Measurements from ENCODE around the gene AARS2. TPM values are rescaled to one million over a fixed set of nuclear protein-coding genes. Genes with fewer than 3 reads are reported as not detected.
A peak's percentile ranks its signal among the peaks of the same experiment; 100 is the strongest.

Gene AARS2
- total RNA-seq, 2 donors from 2014 or later, result 8.2 to 9.6 TPM

DNA sequence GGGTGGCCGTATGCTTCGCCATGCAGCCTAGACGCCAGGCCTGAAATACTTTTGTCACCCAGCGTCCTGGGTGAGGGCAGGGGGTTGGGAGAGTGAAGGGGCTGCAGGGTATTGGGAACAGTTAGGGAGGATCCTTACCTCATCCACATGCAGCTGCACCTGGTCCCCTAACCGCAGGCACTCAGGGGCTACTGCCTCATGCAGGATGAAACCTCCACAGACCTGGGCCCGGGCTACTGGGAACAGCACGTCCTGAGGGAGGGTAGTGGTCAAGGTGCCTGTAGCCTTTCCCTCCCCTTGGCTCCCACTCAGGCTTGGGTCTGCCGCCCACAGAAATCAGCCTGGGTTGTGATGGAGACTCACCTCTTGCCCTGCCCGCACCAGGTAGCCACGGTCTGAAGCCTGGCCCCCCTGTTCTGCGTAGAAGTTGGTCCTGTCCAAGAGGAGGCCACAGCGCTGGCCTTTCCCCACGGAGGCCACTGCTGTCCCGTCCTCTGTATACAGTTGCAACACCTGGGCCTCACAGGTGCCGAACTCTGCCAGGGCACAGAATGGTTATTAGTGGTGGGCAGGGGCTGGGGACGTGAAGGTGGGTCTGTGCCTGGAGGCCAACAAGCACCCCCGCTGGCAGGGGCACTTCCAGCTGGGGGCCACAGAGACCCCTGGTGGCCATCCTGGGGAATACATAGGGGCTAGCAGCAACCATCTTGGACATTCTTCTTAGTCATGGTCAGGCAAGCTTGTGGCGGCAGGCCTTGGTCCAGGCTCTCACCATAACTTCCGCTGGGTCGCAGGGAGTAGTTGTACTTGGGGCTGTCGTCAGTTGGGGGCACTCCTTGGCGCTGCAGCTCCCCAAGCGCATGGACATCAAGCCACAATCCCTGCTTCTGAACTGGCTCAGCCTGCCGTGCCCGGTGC lies 8.6 kb downstream of the AARS2 start:
- ATAC-seq (peak in 1 of 2 donors; percentile 10), DNase-seq (peak; percentile 33)
- intact Hi-C loops (cut with DNase I), result no loop called here

GRCh38 chr6:44303842-44304241 lies 9.3 kb downstream of the AARS2 start:
- DNase-seq (no peak), ATAC-seq (no peak)
- intact Hi-C loops (cut with DNase I), result no loop called here

DNA sequence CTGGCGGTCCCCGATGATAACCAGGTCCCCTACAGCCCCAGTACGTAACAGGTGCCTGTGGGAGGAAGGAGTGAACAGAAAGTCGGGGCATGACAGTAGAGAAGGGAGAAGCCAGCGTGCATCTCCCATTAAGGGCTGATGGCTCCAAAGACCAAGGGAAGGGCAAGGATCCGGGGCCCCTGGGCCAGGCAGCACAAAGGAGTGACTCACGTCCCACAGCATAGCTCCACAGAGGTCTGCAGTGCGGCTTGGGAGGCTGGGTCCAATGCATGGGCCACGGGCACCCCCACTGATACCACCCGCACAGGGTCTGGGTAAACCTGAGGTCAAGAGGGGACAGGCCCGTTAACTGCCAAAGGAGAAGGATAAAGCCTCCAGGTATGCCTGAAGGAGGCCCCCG lies 10.3 kb downstream of the AARS2 start:
- no peak for ATAC-seq
- no peak for DNase-seq
- intact Hi-C loops (cut with DNase I), result no loop called here

DNA sequence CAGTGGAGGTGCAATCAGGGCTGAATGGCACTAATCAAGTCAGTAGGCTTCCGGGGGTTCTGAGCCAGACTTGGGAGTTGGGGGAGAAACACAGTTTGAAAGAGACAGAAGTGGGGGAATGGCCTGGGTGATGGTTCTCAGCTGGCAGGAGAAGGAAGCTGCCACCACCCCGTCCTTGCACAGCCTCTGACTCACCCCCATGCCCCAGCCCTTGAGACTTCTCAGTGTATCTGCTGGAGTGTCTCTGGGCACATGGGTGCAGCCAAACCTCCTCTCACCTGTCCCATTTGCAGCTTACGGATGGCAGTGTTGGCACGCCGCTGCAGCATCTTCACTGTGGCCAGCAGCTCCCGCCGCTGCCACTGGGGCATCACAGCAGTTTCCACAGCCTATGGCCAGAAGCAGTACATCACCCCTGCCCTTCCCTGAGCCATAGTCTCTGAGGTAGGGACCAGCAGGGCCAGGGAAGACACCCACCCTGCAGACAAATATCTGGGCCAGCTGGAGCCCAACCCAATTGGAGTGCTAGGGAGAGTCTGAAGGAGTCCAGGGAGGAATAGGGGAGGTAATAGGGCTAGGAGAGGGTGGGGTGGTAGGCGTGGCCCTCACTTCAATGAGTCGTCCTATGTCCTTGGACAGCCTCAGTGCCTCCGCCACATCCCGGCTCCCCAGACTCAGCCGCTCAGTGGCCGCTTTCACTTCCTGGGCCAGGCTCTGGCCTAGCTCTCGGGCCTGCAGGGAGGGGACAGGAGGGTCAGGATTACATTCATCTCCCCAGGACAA lies 11.2 kb downstream of the AARS2 start:
- intact Hi-C loops (cut with DNase I), result no loop called here
- ATAC-seq (no peak), DNase-seq (no peak)

GRCh38 chr6:44301106-44301505 lies 12.0 kb downstream of the AARS2 start:
- intact Hi-C loops (cut with DNase I), result no loop called here
- DNase-seq, result no peak
- no peak for ATAC-seq

- intact Hi-C loops (cut with DNase I), result no loop called here
- DNase-seq (no peak), ATAC-seq (no peak)
Measured at GRCh38 chr6:44300292-44300823, 12.8 kb downstream of the AARS2 start.

GRCh38 chr6:44298864-44299263 lies 14.3 kb downstream of the AARS2 start:
- ATAC-seq (no peak), DNase-seq (no peak)
- intact Hi-C loops (cut with DNase I), result no loop called here

GRCh38 chr6:44298055-44298803 lies 14.9 kb downstream of the AARS2 start:
- ATAC-seq (peak in 1 of 2 donors; percentile 5), DNase-seq (no peak)
- intact Hi-C loops (cut with DNase I), result no loop called here

DNA sequence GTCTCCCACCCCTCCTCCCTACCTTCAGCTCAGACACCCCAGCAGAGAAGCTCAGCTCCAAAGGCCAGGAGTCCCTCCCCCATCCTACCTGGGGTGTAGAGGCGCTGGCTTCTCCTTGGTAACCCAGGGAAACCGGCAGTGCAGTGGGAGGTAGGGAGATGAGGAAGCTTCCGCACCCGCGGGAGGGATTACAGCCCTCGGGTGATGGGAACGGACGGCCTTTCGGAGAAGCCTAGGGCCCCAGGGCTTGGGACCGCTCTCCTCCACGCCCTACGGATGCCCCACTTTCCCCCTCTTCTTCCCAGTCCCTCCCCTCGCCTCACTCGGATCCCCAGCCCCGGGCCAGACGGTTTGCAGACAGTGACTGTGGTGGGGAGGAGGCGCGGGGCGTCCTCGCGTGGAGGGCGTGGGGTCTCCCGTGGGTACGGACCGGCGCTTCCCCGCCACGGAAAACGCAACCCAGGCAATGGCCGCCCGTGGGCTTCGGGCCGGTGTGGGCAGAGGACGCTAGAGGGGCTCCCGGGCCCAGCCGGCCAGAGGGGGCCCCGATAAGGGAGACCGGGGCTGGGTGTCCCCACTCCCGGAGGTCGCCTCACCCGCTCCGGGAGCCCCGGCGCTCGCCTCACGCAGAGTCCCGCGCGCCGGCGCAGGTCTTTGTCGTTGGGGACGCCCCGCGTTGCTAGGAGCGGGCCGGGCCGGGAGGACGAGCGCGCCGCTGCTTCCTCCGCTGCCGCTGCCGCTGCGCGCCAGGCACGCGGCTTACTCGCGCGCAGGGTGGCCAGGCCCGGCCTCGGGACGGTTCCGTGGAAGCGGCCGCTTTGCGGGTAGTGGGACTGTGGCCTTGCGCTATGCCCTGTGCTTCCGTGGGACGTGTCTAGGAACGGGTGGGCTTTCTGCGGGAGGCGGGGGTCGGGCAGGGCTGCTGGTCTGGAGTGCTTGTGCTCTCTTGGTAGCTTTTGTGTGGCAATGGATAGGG lies 15.8 kb downstream of the AARS2 start:
- DNase-seq, result peak; percentile 51
- intact Hi-C loops (cut with DNase I), result no loop called here
- peak; percentile 80 to 82 for ATAC-seq

DNA sequence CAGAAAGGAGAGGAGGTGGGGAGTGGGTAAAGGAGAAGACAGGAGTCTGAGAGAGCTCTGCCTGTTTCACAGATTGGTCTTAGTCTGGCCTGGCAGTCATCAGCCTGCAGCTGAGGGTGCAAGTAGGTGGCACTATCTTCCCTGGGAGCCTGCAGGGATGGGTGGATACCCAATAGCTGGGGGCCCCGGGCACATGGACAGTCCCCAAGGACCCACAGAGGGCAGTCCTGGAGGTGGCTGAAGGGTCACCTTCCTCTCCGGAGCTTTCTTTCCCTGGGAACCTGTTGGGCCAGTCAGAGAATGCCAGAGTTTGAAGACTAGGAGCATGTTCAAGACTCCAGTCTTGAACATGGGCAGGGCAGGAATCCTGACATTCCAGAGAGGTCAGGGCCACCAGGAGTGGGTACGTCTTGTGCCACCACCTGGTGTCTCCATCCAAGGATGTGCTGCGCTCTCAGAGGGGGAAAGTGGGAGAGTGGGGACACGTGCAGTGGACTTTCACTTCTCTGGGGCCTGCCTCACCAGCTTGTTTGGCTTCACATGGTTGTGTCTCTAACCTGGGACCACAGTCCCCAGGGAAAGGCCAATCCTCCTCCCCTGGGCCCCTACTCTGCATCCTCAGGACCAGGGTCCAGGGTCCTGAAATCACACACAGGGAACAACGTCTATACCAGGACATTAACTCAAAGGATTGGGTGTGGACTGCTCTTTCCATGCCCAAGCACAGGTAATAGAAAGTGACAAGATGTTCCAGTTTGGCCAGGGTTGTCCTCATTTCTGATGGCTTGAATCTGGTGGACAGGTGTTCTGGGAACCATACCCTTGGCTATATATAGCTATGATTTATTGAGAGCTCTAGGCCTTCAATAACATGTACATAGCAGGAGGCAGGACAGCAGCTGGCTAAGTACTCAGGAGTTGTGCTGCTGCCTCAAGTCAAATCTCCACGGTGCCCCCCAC lies 18.0 kb downstream of the AARS2 start:
- no peak for DNase-seq
- intact Hi-C loops (cut with DNase I), result no loop called here
- ATAC-seq, result no peak

DNA sequence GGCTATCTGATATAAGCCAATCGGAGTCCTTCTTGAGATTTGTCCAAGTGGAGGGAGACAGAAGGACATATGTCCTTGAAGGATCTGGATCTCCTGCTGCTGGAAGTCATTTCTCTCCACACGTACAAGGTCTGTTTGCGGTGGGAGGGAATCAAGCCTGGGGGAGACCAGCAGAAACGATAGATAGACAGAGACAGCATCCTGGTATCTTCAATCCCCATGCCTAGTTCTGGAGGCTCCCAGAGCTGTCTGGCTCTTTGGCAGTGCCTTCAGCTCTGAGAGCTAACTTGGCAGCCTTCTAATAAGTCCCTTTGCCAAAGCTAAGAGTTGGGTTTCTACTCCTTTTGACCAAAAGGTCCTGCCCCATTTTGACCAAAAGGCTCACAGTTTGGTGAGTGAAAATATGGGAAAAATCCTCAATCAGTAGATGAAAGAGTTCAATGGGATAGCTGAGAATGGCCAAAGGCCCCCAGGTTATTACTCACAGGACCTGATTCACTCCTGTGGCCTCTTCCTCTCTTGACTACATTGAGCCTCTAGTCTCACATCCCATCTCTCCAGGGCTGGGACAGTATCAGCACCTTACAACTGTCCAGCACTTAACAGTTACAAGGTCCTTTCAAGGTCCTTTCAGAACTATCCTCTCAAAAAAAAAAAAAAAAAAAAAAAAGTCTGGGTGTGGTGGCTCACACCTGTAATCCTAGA lies 20.3 kb downstream of the AARS2 start:
- intact Hi-C loops (cut with DNase I), result no loop called here
- no peak for DNase-seq
- no peak for ATAC-seq

GRCh38 chr6:44291841-44292240 lies 21.3 kb downstream of the AARS2 start:
- no peak for DNase-seq
- no peak for ATAC-seq
- intact Hi-C loops (cut with DNase I), result no loop called here

GRCh38 chr6:44289726-44290260 lies 23.4 kb downstream of the AARS2 start:
- intact Hi-C loops (cut with DNase I), result no loop called here
- DNase-seq, result no peak
- no peak for ATAC-seq

GRCh38 chr6:44286747-44287146 lies 26.4 kb downstream of the AARS2 start:
- intact Hi-C loops (cut with DNase I), result no loop called here
- DNase-seq, result no peak
- no peak for ATAC-seq

DNA sequence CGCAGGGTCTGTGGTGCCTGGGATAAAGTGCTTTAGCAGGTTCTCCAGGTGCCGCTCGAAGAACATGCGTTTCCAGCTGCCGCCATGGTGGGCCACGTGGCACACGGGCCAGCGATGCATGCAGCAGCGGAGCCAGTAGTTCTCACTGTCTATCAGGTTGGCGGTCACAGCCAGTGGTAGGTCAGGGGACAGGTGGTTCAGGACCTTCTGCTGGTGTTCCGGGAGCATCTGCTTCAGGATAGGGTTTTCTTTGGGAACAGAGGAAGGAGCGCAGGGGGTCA lies 26.9 kb downstream of the AARS2 start:
- ATAC-seq (no peak), DNase-seq (no peak)
- intact Hi-C loops (cut with DNase I), result no loop called here

DNA sequence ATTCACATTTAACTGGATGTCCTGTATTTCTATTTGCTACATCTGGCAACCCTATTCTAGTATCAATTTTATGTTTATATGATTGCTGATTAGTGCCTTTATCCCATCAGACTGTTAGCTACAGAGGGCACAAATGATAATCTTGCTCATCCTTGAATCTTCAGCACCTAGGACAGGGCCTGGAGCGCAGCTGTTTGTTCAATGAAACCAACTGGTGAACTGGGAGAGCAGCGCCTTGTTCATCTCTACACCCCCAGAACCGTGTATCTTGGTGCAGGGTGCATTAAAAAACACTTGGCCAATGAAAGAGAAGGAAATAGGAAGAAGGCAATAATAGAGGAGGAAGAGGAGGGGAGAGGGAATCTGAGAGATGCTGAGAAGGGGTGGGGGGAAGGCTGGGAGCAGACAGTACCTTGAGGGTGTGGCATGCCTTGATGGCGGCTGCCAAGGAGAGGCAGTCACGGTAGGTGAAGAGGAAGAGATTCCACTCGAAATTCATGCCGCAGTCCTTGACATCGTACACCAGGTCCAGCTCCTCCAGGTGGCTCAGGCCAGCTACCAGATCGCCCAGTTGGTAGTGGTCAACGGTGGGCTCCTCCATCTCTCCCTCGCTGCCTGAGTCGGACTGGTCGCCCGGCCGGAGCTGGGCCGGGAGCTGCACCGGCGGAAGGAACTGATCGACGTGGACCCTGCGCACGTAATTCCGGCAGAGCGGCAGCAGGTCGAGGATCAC lies 27.4 kb downstream of the AARS2 start:
- intact Hi-C loops (cut with DNase I), result no loop called here
- no peak for DNase-seq
- no peak for ATAC-seq

All from left cardiac atrium (tissue), 4 donors.